D341Med (cell line): Measurements from ENCODE around the gene KRT35.

ENCODE experiments used
- DNase-seq: peaks from one replicate; pipeline ENCODE4 v3.0.0; 2012; ENCODE audit warnings: low spot score

The KRT35 gene

DNA sequence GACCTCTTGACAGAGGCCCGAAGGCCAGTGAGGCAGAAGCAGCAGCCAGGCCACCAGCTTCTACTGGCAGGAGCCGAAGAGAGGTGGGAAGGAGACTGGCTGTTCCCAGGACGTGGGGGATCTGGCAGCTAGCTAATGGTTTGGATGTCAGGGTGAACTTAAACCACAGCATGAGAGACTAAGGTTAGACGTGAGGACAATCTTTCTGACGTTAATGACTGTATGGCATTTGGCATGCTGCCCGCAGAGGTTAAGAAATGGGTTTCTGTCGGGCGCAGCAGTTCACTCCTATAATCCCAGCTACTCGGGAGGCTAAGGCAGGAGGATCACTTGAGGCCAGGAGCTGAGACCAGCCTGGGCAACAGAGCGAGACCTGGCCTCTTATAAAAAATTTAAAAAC is 30.8 kb upstream of the KRT35 start:
- no peak for DNase-seq

DNA sequence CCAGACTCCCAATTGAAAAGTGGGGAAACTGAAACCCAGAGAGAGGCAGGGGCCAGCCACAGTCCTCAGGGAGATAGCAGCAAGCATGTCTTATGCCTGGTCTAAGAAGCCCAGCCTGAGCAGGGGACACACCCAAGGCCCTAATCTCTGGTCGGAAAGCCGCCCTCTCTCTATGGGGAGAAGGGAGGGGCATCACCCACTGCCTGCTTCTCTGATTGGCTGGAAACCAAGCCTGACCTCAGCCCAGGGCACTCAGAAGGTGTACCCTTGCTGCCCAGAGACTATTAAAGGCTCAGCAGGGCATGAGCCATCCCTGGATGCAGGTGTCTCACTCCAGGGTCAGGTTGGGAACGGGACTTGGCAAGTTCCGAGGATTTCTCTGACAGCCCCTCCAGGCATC is 30.2 kb upstream of the KRT35 start:
- DNase-seq = no peak

DNA sequence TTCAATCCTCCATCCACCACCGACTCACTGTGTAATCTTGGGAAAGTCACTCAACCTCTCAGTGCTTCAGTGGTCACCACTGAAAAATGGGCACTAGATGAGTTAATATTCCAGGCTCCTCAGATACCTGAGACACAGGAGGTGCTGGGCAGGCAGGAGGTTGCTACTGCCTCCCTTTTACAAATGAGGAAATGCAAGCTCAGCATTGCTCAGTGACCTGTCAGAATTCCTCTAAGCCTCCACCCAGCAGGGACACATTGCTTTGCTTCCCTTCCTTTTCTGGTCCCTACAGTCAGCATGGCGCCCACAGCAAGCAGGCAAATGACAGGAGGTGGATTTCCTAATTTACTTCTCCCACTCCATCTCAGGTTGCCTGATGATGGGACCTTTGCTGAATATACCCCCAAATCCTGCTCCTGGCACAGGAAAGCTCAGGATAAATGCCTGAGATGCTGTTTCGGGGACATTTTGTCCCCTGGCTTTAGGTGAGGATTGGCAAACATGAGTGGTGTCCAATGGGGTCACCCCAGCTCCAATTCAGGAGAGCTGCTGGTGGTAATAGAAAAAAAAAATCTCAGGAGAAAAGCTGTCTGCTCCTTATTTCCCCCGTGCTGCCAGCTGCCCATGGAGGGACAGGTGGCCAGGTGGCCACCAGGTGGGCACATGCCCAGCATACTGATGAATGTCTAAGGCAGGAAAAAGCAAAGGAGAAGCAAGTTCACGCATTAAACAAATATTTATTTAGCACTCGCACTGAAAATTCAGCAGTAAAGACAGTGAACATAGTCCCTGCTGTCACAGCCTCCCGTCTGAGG is 29.5 kb upstream of the KRT35 start:
- DNase-seq = no peak

GRCh38 chr17:41507315-41507880 is 26.4 kb upstream of the KRT35 start:
- DNase-seq = no peak

GRCh38 chr17:41505809-41506767 is 25.1 kb upstream of the KRT35 start:
- DNase-seq = no peak

DNA sequence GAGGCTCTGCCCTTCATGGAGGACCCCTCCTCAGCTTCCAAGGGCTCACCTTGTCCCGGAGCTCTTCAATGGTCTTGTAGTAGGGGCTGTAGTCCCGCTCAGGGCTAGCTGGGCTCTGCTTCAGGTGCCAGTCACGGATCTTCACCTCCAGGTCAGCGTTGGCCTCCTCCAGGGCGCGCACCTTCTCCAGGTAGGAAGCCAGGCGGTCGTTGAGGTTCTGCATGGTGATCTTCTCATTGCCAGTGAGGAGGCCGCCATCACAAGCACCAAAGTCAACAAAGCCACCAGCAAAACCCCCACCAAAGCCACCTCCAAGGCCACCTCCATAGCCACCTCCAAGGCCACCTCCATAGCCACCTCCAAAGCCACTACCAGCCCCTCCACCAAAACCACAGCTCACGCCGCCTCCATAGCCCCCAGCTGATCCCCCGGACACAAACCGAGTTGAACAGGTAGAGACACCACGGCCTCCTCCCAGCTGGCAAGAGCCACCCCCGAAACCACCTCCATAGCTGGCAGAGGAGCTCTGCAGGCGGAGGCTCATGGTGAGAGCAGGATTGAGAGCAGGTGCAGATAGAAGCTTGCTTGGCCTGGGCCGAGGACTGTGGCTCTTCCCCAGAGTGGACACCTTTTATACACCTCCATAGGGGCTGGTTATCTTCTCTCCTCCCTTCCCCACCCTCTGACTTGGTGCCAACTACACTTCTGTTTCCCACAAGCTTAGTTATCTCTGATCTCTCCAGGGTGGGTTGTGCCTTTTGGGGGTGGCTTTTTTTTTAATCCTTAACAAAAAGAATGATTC is 24.3 kb upstream of the KRT35 start, which contains the start of gene KRT13:
TSS of gene KRT13 (minus strand) at position 606 of the 802 bp plus-strand sequence. CDS start at position 544, 62 bp downstream.
- DNase-seq = no peak

GRCh38 chr17:41504246-41504977 is 23.5 kb upstream of the KRT35 start:
- no peak for DNase-seq

GRCh38 chr17:41503202-41503601 is 22.3 kb upstream of the KRT35 start:
- DNase-seq = no peak

GRCh38 chr17:41500131-41500911 is 19.4 kb upstream of the KRT35 start:
- no peak for DNase-seq

DNA sequence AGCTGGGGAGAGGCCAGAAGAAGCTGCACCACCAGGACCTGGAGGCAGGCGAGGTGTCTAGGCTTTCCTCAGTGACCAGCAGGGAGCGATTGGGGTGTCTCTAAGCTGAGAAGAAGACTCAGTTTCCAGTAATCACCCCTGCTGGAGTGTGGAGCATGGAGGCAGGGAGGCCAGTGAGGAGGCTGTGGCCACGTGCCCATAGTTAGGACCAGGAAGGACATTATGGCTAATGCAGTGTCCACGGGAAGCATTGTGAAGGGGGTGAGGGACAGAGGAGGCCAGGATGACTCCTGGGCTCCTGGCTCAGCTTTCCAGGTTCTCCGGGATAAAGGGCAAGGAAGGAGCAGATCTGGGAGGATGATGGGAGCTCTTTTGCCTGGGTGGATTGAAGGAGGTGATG is 18.8 kb upstream of the KRT35 start:
- DNase-seq = no peak

- DNase-seq = no peak
These were observed 17.3 kb upstream of the KRT35 start for GRCh38 chr17:41498276-41498675.

DNA sequence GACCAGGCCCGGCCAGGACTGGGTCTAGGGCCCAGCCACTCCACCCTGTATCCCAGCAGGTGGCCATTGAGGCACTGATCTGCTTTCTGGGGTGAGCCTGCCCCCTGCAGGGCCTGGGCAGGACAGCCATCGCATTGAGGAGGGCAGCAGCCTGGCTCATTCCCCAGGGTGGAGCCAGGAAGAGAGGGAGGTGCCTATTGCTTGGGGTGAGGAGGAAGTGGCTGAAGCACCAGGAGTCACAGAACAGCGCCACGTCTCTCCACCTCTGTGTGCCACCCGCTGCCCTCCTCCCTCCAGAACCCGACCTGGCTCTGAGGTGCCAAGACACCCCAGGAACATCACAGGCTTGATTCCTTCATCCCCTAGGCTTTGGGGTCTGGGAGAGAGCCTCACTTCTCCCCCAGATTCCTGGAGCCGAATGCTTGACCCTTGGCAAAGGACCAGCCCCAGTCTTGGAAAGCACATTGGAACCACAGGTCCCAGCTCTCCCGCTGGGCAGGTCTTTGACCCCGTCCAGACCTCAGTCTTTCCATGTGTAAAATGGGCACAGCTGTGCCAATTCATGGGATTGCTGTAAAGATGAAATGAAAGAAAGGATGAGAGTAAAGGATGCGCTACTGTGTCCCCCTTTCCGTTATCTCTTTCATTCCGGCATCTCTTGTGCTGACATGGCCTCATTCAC is 16.0 kb upstream of the KRT35 start:
- peak; percentile 76 for DNase-seq

- no peak for DNase-seq
These were observed 13.6 kb upstream of the KRT35 start for GRCh38 chr17:41494524-41494923.

DNA sequence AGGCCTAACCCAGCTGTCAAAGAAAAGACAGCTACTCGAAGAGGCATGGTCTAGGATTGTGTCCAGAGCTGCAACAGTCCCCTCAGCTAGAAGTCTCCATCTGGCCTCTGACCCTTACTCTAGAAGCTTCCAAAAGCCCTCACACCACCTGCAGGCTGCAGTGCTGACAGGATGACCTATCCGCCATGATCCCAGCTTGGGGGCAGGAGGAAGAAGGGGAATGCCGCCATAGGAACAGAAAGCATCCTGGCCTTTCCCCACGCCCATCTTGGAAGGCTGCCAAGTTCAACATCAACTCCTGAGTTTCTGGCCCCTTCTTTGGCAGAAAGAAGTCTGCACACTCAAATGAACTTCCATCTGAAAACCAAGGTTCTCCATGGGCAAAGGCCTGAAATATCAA is 11.8 kb upstream of the KRT35 start:
- no peak for DNase-seq

GRCh38 chr17:41492351-41492750 is 11.4 kb upstream of the KRT35 start:
- no peak for DNase-seq

GRCh38 chr17:41491476-41491875 is 10.5 kb upstream of the KRT35 start:
- no peak for DNase-seq

GRCh38 chr17:41490000-41490990 is 9.3 kb upstream of the KRT35 start:
- no peak for DNase-seq

DNA sequence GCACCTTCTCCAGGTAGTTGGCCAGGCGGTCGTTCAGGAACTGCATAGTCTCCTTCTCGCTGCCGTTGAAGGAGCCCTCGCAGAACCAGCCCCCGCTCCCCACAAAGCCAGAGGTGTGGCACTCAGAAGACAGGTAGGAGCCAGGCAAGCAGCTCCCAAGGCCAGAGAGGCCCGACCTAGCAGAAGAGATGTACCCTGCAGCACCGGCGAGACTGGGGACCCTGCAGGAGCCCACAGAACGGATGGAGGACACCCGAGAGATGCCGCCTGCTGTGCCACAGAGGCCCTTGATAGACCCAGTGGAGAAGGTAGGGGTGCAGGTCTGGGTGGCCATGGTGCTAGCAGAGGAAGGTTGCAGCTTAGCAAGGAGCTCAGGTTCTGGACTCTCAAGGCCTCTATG is 8.6 kb upstream of the KRT35 start, which contains the start of gene KRT36:
TSS of gene KRT36 (minus strand) at position 380 of the 400 bp plus-strand sequence. CDS start at position 334, 46 bp downstream.
- no peak for DNase-seq
